ENCODE data around the gene LITAF.
"Not testable (repeated sequence)": the region's sequence is repeated elsewhere in the genome, so short reads cannot be mapped to it uniquely, and the experiment has no call there.

Gene LITAF

GRCh38 chr16:11513366-11513765 lies 73.4 kb downstream of the LITAF start:
- not testable (repeated sequence) for DNase-seq

GRCh38 chr16:11511801-11512200 lies 74.9 kb downstream of the LITAF start:
- no peak for DNase-seq

- no peak for DNase-seq
Observed at GRCh38 chr16:11511328-11511727, 75.4 kb downstream of the LITAF start.

GRCh38 chr16:11510178-11510973 lies 76.3 kb downstream of the LITAF start:
- DNase-seq, result no peak

GRCh38 chr16:11507991-11508390 lies 78.7 kb downstream of the LITAF start:
- DNase-seq, result no peak

- DNase-seq, result no peak
Observed at GRCh38 chr16:11507350-11507749, 79.4 kb downstream of the LITAF start.

- DNase-seq, result no peak
Observed at GRCh38 chr16:11506741-11507305, 79.9 kb downstream of the LITAF start.

GRCh38 chr16:11504261-11504660 lies 82.5 kb downstream of the LITAF start:
- not testable (repeated sequence) for DNase-seq

GRCh38 chr16:11503566-11503965 lies 83.2 kb downstream of the LITAF start:
- DNase-seq, result no peak

- DNase-seq, result no peak
Observed at GRCh38 chr16:11502239-11502638, 84.5 kb downstream of the LITAF start.

- DNase-seq, result no peak
Observed at GRCh38 chr16:11501632-11502031, 85.1 kb downstream of the LITAF start.

GRCh38 chr16:11500700-11501346 lies 85.9 kb downstream of the LITAF start:
- no peak for DNase-seq

- DNase-seq, result no peak
Observed at GRCh38 chr16:11499295-11500089, 87.2 kb downstream of the LITAF start.

- DNase-seq, result no peak
Observed at GRCh38 chr16:11498683-11499082, 88.0 kb downstream of the LITAF start.

GRCh38 chr16:11497851-11498289 lies 88.8 kb downstream of the LITAF start:
- no peak for DNase-seq

Measured in NCI-H2081 treated with DMSO at 0.1 percent for 48 hours (cell line).